B cell (primary cell): ENCODE data around the gene DIPK1A. TPM values are rescaled to one million over a fixed set of nuclear protein-coding genes. Genes with fewer than 3 reads are reported as not detected.

ENCODE experiments used
- ATAC-seq: fragments of 200-7000 bp; cut with Tn5 transposase; one replicate; pipeline ENCODE4 v1.10.0; 2021; ENCODE audit warnings: low read depth, mild to moderate bottlenecking, moderate number of reproducible peaks, moderate library complexity
- CTCF ChIA-PET: fragments of 350-600 bp; sonication (Branson Sonifier 250); formaldehyde crosslinking; loops from one replicate; lab custom pipeline; 2021; ENCODE audit warnings: antibody characterized with exemption, inconsistent platforms; lab: Charles Lee
- POLR2A ChIA-PET: fragments of 350-600 bp; sonication (Branson Sonifier 250); formaldehyde crosslinking; loops from one replicate; lab custom pipeline; 2021; ENCODE audit warnings: antibody characterized with exemption; lab: Charles Lee
- DNase-seq: peaks from one replicate; pipeline ENCODE4 v3.0.0; 2013
- H2AFZ ChIP-seq: 2 replicates; pipeline ENCODE4 v1.6.1; 2012; ENCODE audit warnings: mild to moderate bottlenecking, low read depth, low read length; ENCODE audit not compliant: insufficient read depth, poor library complexity, severe bottlenecking
- H3K27ac ChIP-seq, 2 donors: 1 replicate in 1 of 2; 2 replicates in 1 of 2; pipeline ENCODE4 v1.5.1; 2012 to 2013; ENCODE audit warnings: low read length in 2 of 2, mild to moderate bottlenecking in 2 of 2, moderate library complexity in 1 of 2
- H3K27me3 ChIP-seq, 4 experiments: fragments of 200-600 bp in 1 of 4; sonication (generic) in 1 of 4; replicated peaks in 1 of 4; 1 replicate in 2 of 4; 2 replicates in 2 of 4; pipeline versions ENCODE4 v1.6.1 to v1.7.0; 2013 to 2016; ENCODE audit warnings: low read length in 3 of 4, mild to moderate bottlenecking in 2 of 4, mixed read lengths in 1 of 4, moderate library complexity in 1 of 4; ENCODE audit not compliant: insufficient read depth in 4 of 4, control insufficient read depth in 3 of 4; ENCODE audit errors: control extremely low read depth in 1 of 4
- H3K36me3 ChIP-seq, 2 experiments: replicated peaks in 1 of 2; 1 replicate in 1 of 2; 2 replicates in 1 of 2; pipeline versions ENCODE4 v1.6.1 to v1.7.1; 2013; ENCODE audit warnings: low read length in 1 of 2; ENCODE audit not compliant: insufficient read depth in 2 of 2, control insufficient read depth in 1 of 2; ENCODE audit errors: control extremely low read depth in 1 of 2, extremely low read depth in 1 of 2
- H3K4me1 ChIP-seq, 2 donors: fragments of 200-600 bp in 1 of 2; sonication (generic) in 1 of 2; 1 replicate in 1 of 2; 2 replicates in 1 of 2; pipeline versions ENCODE4 v1.5.1 to v1.6.1; 2013 to 2017; ENCODE audit warnings: low read length in 2 of 2; ENCODE audit not compliant: control insufficient read depth in 2 of 2, insufficient read depth in 2 of 2
- H3K4me2 ChIP-seq: replicated peaks from 2 replicates; pipeline ENCODE3; 2012; ENCODE audit warnings: mild to moderate bottlenecking, low read depth, low read length; ENCODE audit not compliant: poor library complexity, severe bottlenecking
- H3K4me3 ChIP-seq, 5 experiments: fragments of 200-600 bp in 1 of 5; sonication (generic) in 1 of 5; 1 replicate in 3 of 5; 2 replicates in 2 of 5; pipeline versions ENCODE4 v1.5.1 to v1.7.0; 2011 to 2016; ENCODE audit warnings: low read length in 4 of 5, mild to moderate bottlenecking in 4 of 5, low read depth in 2 of 5, control low read depth in 1 of 5, moderate library complexity in 1 of 5; ENCODE audit not compliant: insufficient read depth in 1 of 5; ENCODE audit errors: control extremely low read depth in 1 of 5, extremely low read depth in 1 of 5
- H3K79me2 ChIP-seq: fragments of 200-600 bp; sonication (generic); one replicate; pipeline ENCODE4 v1.6.0; 2016; ENCODE audit warnings: low read length; ENCODE audit not compliant: control insufficient read depth, insufficient read depth
- H3K9ac ChIP-seq: fragments of 200-600 bp; sonication (generic); 2 replicates; pipeline ENCODE4 v1.6.1; 2017; ENCODE audit warnings: mild to moderate bottlenecking, low read length, moderate library complexity
- H3K9me3 ChIP-seq, 3 donors: one replicate each; pipeline versions ENCODE4 v1.6.1 to v1.7.1; 2013; ENCODE audit warnings: low read length in 2 of 3; ENCODE audit not compliant: control insufficient read depth in 2 of 3, insufficient read depth in 1 of 3; ENCODE audit errors: control extremely low read depth in 1 of 3
- H4K20me1 ChIP-seq: 2 replicates; pipeline ENCODE4 v1.6.0; 2012; ENCODE audit warnings: mild to moderate bottlenecking, low read length; ENCODE audit not compliant: insufficient read depth, control insufficient read depth, poor library complexity, severe bottlenecking
- H3K27ac Mint-ChIP-seq: one replicate; pipeline ENCODE4 v1.8.0; 2021; ENCODE audit warnings: mixed read lengths
- H3K27me3 Mint-ChIP-seq: one replicate; pipeline ENCODE4 v1.8.0; 2021; ENCODE audit warnings: mixed read lengths
- H3K4me1 Mint-ChIP-seq: one replicate; pipeline ENCODE4 v1.8.0; 2021; ENCODE audit warnings: mixed read lengths
- H3K4me3 Mint-ChIP-seq: one replicate; pipeline ENCODE4 v1.8.0; 2021; ENCODE audit warnings: mixed read lengths
- H3K9me3 Mint-ChIP-seq: one replicate; pipeline ENCODE4 v1.8.0; 2022; ENCODE audit warnings: mixed read lengths; ENCODE audit not compliant: insufficient read depth
- CTCF ChIP-seq: fragments of 200-600 bp; IDR thresholded peaks from one replicate; pipeline ENCODE4 v1.8.0; 2022; ENCODE audit warnings: antibody characterized with exemption, mild to moderate bottlenecking
- EZH2 ChIP-seq: IDR thresholded peaks from 2 replicates; pipeline ENCODE4 v1.6.1; 2012; ENCODE audit warnings: borderline replicate concordance, low read depth, mild to moderate bottlenecking, moderate library complexity, low read length; ENCODE audit not compliant: insufficient read depth, poor library complexity, severe bottlenecking
- WGBS: methylation state at CpG from one replicate; pipeline ENCODE4 v1.1.5; 2013; ENCODE audit warnings: missing lambda C conversion rate; ENCODE audit not compliant: insufficient coverage; 5-methylcytosine and 5-hydroxymethylcytosine counted together
- intact Hi-C: fragments of 100-400 bp; cut with micrococcal nuclease; formaldehyde crosslinking; loops from one replicate; pipeline ENCODE4 v1.10.0; 2022
- polyA plus RNA-seq: library from polyadenylated mRNA; depleted of rRNA; stranded (reverse); fragments of >200 nt; gene quantifications from 2 replicates; pipeline ENCODE4 v1.2.3, GENCODE V29; 2012
- total RNA-seq, 2 donors: library from RNA; stranded (reverse); fragments of 120-200 nt in 1 of 2; gene quantifications; 1 replicate in 1 of 2; 2 replicates in 1 of 2; pipeline versions ENCODE4 v1.2.3 to v1.2.4, GENCODE V29; 2013 to 2022

The DIPK1A gene
- total and polyA plus RNA-seq, 2 donors (not counting 1 experiment from before 2014, with no cell fraction given): 10.7 to 22.7 TPM

GRCh38 chr1:92820024-92820423 lies 141.2 kb downstream of the DIPK1A start:
- Mint-ChIP-seq H3K4me3 (no peak overlapping the region), H3K4me1 (peaks cover 2% of the 10 kb centered on the region), H3K27ac (no peak overlapping the region), H3K9me3 (no peaks in the 10 kb centered on the region), H3K27me3 (peaks cover 4% of the 10 kb centered on the region)
- H3K9ac ChIP-seq: no peak overlapping the region
- 94% methylated on average over 3 of the region's 3 CpGs for WGBS
- TF ChIP-seq EZH2 (no peak), CTCF (no peak)
- intact Hi-C loops: no loop called here
- H2AFZ ChIP-seq: no peak overlapping the region
- DNase-seq (no peak), ATAC-seq (no peak)
- POLR2A ChIA-PET: no interaction called here
- no peaks in the 10 kb centered on the region for H3K27me3 ChIP-seq
- H3K4me3 ChIP-seq: no peak overlapping the region
- H3K27ac ChIP-seq: no peak overlapping the region
- CTCF ChIA-PET: interaction anchor here (1.4 to 7.3 kb wide), 4 partner anchors 11 to 511 kb away, joined by 5 to 168 read pairs (median 26); partner anchors contain the start of gene RPL5
- H3K9me3 ChIP-seq: no peaks in the 10 kb centered on the region
- H4K20me1 ChIP-seq: no peaks in the 10 kb centered on the region
- H3K4me2 ChIP-seq: no peak overlapping the region
- no peaks in the 10 kb centered on the region for H3K36me3 ChIP-seq
- no peaks in the 10 kb centered on the region for H3K4me1 ChIP-seq
- no peaks in the 10 kb centered on the region for H3K79me2 ChIP-seq

GRCh38 chr1:92817986-92818764 lies 143.1 kb downstream of the DIPK1A start:
- H3K9me3 Mint-ChIP-seq: no peaks in the 10 kb centered on the region
- Histone ChIP-seq H3K27ac (no peak overlapping the region), H3K4me3 (no peak overlapping the region), H3K36me3 (no peaks in the 10 kb centered on the region), H3K9me3 (no peaks in the 10 kb centered on the region), H2AFZ (no peak overlapping the region), H4K20me1 (no peaks in the 10 kb centered on the region), H3K4me1 (no peaks in the 10 kb centered on the region), H3K4me2 (no peak overlapping the region), H3K27me3 (no peaks in the 10 kb centered on the region), H3K9ac (no peak overlapping the region), H3K79me2 (no peaks in the 10 kb centered on the region)
- H3K27me3 Mint-ChIP-seq: peaks cover 4% of the 10 kb centered on the region
- peak; percentile 58 for ATAC-seq
- DNase-seq: peak; percentile 63
- H3K4me1 Mint-ChIP-seq: peaks cover 2% of the 10 kb centered on the region
- ChIA-PET CTCF (interaction anchor here (0.6 to 7.3 kb wide), 28 partner anchors 10 to 1657 kb away, joined by 3 to 168 read pairs (median 4); partner anchors contain the start of genes EVI5 and RPL5), POLR2A (interaction anchor here (0.7 kb wide), 1 partner anchor 49 kb away, joined by 9 read pairs; no protein-coding TSS in a partner anchor)
- H3K27ac Mint-ChIP-seq: no peak overlapping the region
- TF ChIP-seq EZH2 (no peak), CTCF (peak; percentile 80)
- intact Hi-C loops: loop anchor here (1.0 kb wide), 2 partner anchors 69 to 508 kb away; no protein-coding TSS in a partner anchor
- WGBS: 89% methylated on average over 2 of the region's 3 CpGs
- no peak overlapping the region for H3K4me3 Mint-ChIP-seq
